Aorta (tissue), 5 donors: ENCODE results near the gene F10. TPM values are rescaled to one million over a fixed set of nuclear protein-coding genes. Genes with fewer than 3 reads are reported as not detected.
A peak's percentile ranks its signal among the peaks of the same experiment; 100 is the strongest.

Experiments
- ATAC-seq: fragments of 200-7000 bp; cut with Tn5 transposase; one replicate; pipeline ENCODE4 v1.9.1; 2022; ENCODE audit warnings: moderate library complexity; ENCODE audit not compliant: low FRiP score
- DNase-seq, 2 donors: peaks; one replicate each; pipeline ENCODE4 v3.0.0-alpha.2; 2020
- H3K27ac ChIP-seq, 2 donors: one replicate each; pipeline ENCODE4 v1.5.1; 2013; ENCODE audit warnings: low read length in 2 of 2, mild to moderate bottlenecking in 2 of 2, moderate library complexity in 2 of 2, control low read depth in 1 of 2, inconsistent platforms in 1 of 2, low read depth in 1 of 2
- H3K27me3 ChIP-seq, 2 donors: one replicate each; pipeline ENCODE4 v1.6.1; 2013; ENCODE audit warnings: control low read depth in 1 of 2, low read length in 1 of 2, mild to moderate bottlenecking in 1 of 2, moderate library complexity in 1 of 2; ENCODE audit not compliant: insufficient read depth in 2 of 2, control insufficient read depth in 1 of 2
- H3K36me3 ChIP-seq, 2 donors: one replicate each; pipeline ENCODE4 v1.6.1; 2013; ENCODE audit warnings: control low read depth in 1 of 2, low read length in 1 of 2, mild to moderate bottlenecking in 1 of 2; ENCODE audit not compliant: insufficient read depth in 2 of 2, control insufficient read depth in 1 of 2
- H3K4me1 ChIP-seq, 2 donors: one replicate each; pipeline ENCODE4 v1.6.1; 2013; ENCODE audit warnings: low read length in 2 of 2, control low read depth in 1 of 2, mild to moderate bottlenecking in 1 of 2, moderate library complexity in 1 of 2; ENCODE audit not compliant: insufficient read depth in 2 of 2, control insufficient read depth in 1 of 2
- H3K4me3 ChIP-seq, 2 donors: one replicate each; pipeline ENCODE4 v1.5.1; 2013; ENCODE audit warnings: low read length in 2 of 2, control low read depth in 1 of 2, mild to moderate bottlenecking in 1 of 2
- H3K9me3 ChIP-seq: one replicate; pipeline ENCODE4 v1.6.1; 2013; ENCODE audit warnings: mild to moderate bottlenecking, low read length; ENCODE audit not compliant: control insufficient read depth
- WGBS, 2 donors: extraction: QIAGEN DNeasy Blood & Tissue Kit; methylation state at CpG; one replicate each; pipeline ENCODE4 v1.1.7; 2013; 5-methylcytosine and 5-hydroxymethylcytosine counted together
- intact Hi-C, 2 donors: fragments of 100-400 bp; cut with DNase I; formaldehyde crosslinking; loops; one replicate each; pipeline versions ENCODE4 v1.14.2 to v1.15.0; 2022
- long read RNA-seq, 2 donors: library from polyadenylated mRNA; unstranded; transcript quantifications; one replicate each; pipeline ENCODE4 v2.0.0, GENCODE V29; 2020 to 2021
- polyA plus RNA-seq, 2 donors: library from polyadenylated mRNA; stranded (reverse); fragments of 200-250 nt; gene quantifications; one replicate each; pipeline ENCODE4 v1.2.3, GENCODE V29; 2013
- total RNA-seq, 2 donors: library from RNA; stranded (reverse); fragmentation: NEBNext Ultra II Directional; extraction: Animal tissue kit (Norgen Biotek cat#: 25700); gene quantifications; one replicate each; pipeline ENCODE4 v1.2.1, GENCODE V29; 2021
- donor health status: healthy with polysubstance abuse.
- donor health status: Bipolar disorder and iron deficiency.
- donor health status: DM: no; HTN: no; CAD: no.
- donor health status: DM: no; HTN: no; CAD: no.
- donor health status: DM: yes; HTN: yes; CAD: no.

F10 gene
- total RNA-seq (10 to 100 TPM in 1 of 2 donors, 1 to 10 TPM in 1; 6.5 to 38.4 TPM), polyA plus RNA-seq (10 to 100 TPM in 1 of 2 donors, 1 to 10 TPM in 1; 9.3 to 18.2 TPM)
- long read RNA-seq, donor 1, transcript F10-202 (8 exons, 1,517 nt), result major isoform, 39 of 45 reads
- long read RNA-seq, donor 1, partial matches to known transcripts, result 1 of 45 reads
- long read RNA-seq, donor 1, other reads (novel, unspliced or antisense), result 1 of 45 reads
- long read RNA-seq, donor 2, transcript F10-202 (8 exons, 1,517 nt), result major isoform, 15 of 40 reads
- long read RNA-seq, donor 2, partial matches to known transcripts, result 20 of 40 reads
- long read RNA-seq, donor 2, other reads (novel, unspliced or antisense), result 2 of 40 reads

DNA sequence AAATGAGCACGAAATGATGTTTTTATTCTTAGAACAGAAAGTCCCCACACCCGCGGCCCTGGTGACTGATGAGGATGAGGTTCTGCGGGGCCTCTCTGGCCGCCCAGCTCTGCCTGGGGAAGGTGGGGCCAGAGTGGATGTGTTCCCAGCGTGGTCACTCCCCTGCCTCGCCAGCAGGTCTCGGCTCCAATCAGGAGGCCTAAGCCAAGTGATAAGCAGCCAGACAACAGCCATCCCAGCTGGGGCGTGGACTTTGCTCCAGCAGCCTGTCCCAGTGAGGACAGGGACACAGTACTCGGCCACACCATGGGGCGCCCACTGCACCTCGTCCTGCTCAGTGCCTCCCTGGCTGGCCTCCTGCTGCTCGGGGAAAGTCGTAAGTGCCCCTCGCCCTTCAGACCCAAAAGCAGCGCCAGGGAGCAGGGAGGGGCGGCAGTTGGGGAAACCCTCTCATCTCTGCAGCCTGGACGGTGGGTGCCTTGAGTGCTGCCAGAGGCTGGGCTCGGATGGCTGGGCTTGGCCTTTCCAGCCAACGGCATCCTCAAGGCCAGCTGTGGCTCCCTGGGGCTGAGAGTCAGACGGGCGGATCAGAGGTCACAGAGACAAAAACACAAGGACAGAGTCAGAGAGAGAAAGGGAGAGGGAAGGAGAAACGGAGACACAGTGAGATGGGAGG, at the start of gene F10:
Gene F10 (plus strand): TSS at position 250 of the 676 bp plus-strand sequence. CDS start 57 bp downstream, at position 307.
- intact Hi-C loops, result no loop called here
- peak; percentile 87 for ATAC-seq

DNA sequence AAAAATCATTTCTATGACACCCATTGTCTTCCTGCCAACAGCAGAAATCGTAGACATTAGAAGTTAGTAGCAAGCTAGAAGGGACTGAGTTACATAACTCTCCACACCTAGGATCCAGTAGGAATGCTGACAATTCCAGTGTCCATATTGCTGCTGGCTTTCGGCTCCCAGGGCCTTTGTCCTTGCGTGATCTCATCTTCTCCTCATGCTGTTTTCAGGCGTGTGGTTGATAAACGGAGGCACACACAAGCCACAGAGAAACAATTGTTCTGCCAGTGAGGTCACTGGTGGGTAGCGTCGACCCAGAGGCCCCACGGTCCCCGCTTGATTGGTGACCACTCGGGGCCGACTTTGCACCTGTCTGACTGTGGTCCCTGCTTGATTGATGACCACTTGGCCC, 48.7 kb upstream of the F10 start:
- no peak overlapping the region for H3K27ac ChIP-seq
- H3K4me1 ChIP-seq, result no peaks in the 10 kb centered on the region
- H3K9me3 ChIP-seq, result no peaks in the 10 kb centered on the region
- ATAC-seq (no peak), DNase-seq (no peak)
- intact Hi-C loops, result no loop called here
- no peaks in the 10 kb centered on the region for H3K27me3 ChIP-seq
- H3K36me3 ChIP-seq, result no peaks in the 10 kb centered on the region
- H3K4me3 ChIP-seq, result no peak overlapping the region
- WGBS, 2 donors, result 82 to 86% methylated on average over 11 of the region's 11 CpGs

More for the DNA sequence above, at the start of gene F10:
- H3K4me3 ChIP-seq, result no peak within 1 kb of the TSS
- no peaks in the 10 kb centered on the region for H3K4me1 ChIP-seq
- peak; percentile 78 to 81 for DNase-seq
- whole genome bisulfite sequencing, 2 donors, result 15 to 17% methylated on average over 23 of the region's 23 CpGs
- H3K27ac ChIP-seq, result no peak within 1 kb of the TSS
- no peaks in the 10 kb centered on the region for H3K36me3 ChIP-seq
- H3K27me3 ChIP-seq, result no peaks in the 10 kb centered on the region
- H3K9me3 ChIP-seq, result no peaks in the 10 kb centered on the region

DNA sequence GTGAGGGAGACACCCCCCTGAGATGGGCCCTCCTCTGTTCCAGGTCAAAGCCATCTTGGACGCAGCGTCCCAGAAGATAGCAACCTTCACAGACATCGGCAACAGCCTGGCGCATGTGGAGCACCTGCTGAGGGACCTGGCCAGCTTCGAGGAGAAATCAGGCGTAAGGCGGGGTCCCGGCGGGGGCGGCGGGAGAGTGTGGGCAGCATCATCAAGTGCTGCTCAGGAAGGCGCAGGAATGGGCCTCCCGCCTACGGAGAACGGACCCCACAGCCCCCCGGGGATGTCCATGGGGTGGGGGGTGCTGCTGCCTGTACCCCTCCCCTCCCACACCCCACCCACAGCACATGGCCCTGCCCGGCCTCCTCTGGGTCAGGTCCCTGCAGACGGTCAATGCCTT, 48.2 kb upstream of the F10 start:
- no peak overlapping the region for H3K4me3 ChIP-seq
- H3K27me3 ChIP-seq, result no peaks in the 10 kb centered on the region
- no peak for ATAC-seq
- no peak for DNase-seq
- no peak overlapping the region for H3K27ac ChIP-seq
- H3K36me3 ChIP-seq, result no peaks in the 10 kb centered on the region
- intact Hi-C loops, result no loop called here
- no peaks in the 10 kb centered on the region for H3K4me1 ChIP-seq
- WGBS, 2 donors, result 89 to 94% methylated on average over 15 to 18 of the region's 18 CpGs
- H3K9me3 ChIP-seq, result no peaks in the 10 kb centered on the region

DNA sequence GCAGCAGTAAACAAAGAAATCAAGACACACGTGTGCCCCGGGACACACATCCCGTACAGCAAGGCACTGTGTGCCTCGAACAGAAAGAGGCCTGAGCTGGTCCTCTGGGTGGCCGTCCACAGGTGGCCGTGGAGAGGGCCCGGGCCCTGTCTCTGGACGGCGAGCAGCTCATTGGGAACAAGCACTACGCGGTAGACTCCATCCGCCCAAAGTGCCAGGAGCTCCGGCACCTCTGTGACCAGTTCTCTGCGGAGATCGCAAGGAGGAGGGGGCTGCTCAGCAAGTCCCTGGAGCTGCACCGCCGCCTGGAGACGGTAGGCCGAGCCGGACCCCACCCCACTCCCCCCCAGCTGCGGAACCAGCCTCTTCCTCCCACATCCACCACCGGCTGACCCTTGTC, 47.7 kb upstream of the F10 start:
- Histone ChIP-seq H3K4me1 (no peaks in the 10 kb centered on the region), H3K27ac (no peak overlapping the region), H3K36me3 (no peaks in the 10 kb centered on the region), H3K27me3 (no peaks in the 10 kb centered on the region), H3K4me3 (no peak overlapping the region), H3K9me3 (no peaks in the 10 kb centered on the region)
- intact Hi-C loops, result no loop called here
- WGBS, 2 donors, result 93 to 95% methylated on average over 22 of the region's 22 CpGs
- peak in 1 of 2 donors; percentile 30 for DNase-seq
- no peak for ATAC-seq

DNA sequence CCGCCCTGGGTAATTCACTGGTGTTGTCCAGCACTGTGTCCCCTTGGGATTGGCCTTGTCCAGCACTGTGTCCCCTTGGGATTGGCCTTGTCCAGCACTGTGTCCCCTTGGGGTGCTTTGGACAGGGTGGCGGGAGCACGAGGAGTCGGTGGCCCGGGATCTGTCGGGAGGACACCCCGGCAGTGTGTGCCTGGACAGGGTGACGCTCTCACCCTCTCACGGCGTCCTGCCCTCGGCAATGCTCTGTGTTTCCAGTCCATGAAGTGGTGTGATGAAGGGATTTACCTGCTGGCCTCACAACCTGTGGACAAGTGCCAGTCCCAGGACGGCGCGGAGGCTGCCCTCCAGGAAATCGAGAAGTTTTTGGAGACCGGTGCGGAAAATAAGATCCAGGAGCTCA, 46.9 kb upstream of the F10 start:
- 96 to 98% methylated on average over 17 of the region's 17 CpGs for WGBS, 2 donors
- Histone ChIP-seq H3K9me3 (no peaks in the 10 kb centered on the region), H3K4me3 (no peak overlapping the region), H3K36me3 (no peaks in the 10 kb centered on the region), H3K27ac (no peak overlapping the region), H3K27me3 (no peaks in the 10 kb centered on the region), H3K4me1 (no peaks in the 10 kb centered on the region)
- ATAC-seq (no peak), DNase-seq (peak; percentile 33 to 59)
- intact Hi-C loops, result no loop called here

DNA sequence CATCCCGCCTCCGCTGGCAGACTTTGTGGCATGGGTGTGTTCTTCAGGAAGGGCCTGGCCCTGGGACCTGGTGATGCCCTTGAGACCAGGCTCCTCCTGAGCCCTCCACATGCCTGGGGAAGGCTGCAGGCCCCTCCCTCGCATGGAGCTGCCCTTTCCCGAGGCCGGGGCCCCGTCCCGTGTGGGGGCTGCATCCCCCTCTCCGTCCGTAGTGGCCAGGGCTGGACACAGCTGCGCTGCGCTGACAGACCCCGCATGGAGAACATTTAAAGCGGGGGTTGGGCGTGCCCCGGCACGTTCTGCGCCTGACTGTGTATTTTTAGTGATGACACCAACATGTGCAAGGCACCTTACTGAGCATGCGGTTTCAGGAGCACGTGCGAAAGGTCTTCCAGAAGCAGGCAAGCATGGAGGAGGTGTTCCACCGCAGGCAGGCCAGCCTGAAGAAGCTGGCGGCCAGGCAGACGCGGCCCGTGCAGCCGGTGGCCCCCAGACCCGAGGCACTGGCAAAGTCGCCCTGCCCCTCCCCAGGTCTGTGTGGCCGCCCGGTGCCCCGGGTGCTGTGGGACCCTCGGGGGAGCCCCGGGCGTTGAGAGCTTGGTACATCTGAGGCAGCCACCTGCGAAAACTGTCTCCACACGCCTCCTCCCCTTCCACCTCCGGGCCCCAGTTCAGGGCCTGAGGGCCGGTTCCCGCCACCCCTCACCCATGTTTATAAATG, 45.8 kb upstream of the F10 start:
- intact Hi-C loops, result no loop called here
- H3K4me3 ChIP-seq, result no peak overlapping the region
- no peaks in the 10 kb centered on the region for H3K36me3 ChIP-seq
- ATAC-seq (no peak), DNase-seq (peak; percentile 24 to 74)
- no peak overlapping the region for H3K27ac ChIP-seq
- WGBS, 2 donors, result 94 to 95% methylated on average over 39 of the region's 39 CpGs
- H3K4me1 ChIP-seq, result no peaks in the 10 kb centered on the region
- no peaks in the 10 kb centered on the region for H3K27me3 ChIP-seq
- no peaks in the 10 kb centered on the region for H3K9me3 ChIP-seq

DNA sequence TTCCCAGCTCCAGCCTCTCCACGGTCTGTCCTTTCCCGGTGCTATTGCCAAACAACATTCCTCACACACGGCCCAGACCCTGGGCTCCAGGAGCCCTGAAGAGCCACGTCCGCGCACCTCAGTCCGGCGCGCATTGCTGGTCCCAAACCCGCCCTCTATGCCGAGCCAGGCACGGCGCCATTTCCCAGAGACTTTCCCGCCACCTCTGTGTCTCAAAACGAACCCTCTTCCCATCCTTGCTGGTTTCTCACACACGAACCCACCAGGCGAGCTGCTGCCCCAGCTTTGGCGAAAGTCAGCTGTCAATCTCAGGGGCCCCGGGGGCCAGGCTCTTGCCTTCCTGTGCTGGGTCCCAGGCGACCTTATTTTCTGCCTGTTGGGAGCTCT, 45.0 kb upstream of the F10 start:
- DNase-seq, result peak; percentile 12 to 66

DNA sequence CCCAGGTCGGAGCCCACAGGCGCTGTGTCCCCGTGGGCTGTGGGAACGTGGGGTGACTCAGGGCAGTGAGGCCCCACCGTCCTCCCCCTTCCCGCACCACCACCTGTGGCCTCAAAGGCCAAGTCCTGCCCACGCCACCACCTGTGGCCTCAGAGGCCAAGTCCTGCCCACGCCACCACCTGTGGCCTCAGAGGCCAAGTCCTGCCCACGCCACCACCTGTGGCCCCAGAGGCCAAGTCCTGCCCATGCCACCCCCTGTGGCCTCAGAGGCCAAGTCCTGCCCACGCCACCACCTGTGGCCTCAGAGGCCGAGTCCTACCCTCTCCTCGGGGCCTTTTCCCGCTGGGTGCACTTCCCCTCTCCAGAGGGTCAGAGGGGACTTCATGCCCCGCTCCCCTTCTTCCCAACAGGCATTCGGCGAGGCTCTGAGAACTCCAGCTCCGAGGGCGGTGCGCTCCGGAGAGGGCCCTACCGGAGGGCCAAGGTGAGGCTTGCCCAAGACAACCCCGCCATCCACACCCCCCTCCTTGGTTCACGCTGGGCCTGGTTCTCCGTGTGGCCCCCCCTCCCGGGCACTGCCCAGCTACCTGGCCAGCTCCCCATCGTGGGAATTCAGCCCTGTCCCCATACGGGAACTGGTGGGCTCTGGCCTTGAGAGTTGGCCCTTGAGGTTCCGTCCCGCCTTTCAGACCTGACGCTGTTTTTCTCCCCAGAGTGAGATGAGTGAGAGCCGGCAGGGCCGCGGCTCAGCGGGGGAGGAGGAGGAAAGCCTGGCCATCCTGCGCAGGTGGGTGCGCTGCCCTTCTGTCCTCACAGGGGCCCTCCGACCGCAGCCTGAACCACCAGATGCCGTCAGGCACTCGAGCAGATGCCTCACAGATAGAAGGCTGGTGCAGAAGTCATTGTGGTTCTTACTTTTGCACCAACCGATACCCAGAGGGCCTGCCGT, 44.4 kb upstream of the F10 start:
- peak; percentile 37 to 59 for DNase-seq
- H3K36me3 ChIP-seq, result no peaks in the 10 kb centered on the region
- intact Hi-C loops, result no loop called here

More for the DNA sequence above, 45.0 kb upstream of the F10 start:
- no peak for ATAC-seq
- WGBS, 2 donors, result 88 to 91% methylated on average over 20 of the region's 20 CpGs
- H3K36me3 ChIP-seq, result no peaks in the 10 kb centered on the region
- H3K27me3 ChIP-seq, result no peaks in the 10 kb centered on the region
- no peak overlapping the region for H3K4me3 ChIP-seq
- intact Hi-C loops, result no loop called here
- no peaks in the 10 kb centered on the region for H3K4me1 ChIP-seq
- H3K27ac ChIP-seq, result no peak overlapping the region
- H3K9me3 ChIP-seq, result no peaks in the 10 kb centered on the region

More for the DNA sequence above, 44.4 kb upstream of the F10 start:
- Histone ChIP-seq H3K27me3 (no peaks in the 10 kb centered on the region), H3K4me3 (no peak overlapping the region), H3K27ac (no peak overlapping the region), H3K4me1 (no peaks in the 10 kb centered on the region), H3K9me3 (no peaks in the 10 kb centered on the region)
- no peak for ATAC-seq
- 93 to 94% methylated on average over 41 to 42 of the region's 42 CpGs for WGBS, 2 donors
